HEK293T (cell line): ENCODE measurements around the gene BLOC1S2.

Experiments used
- CTCF ChIA-PET: fragments of 350-600 bp; formaldehyde crosslinking; extraction: SDS; loops from one replicate; lab custom pipeline; 2021; ENCODE audit warnings: antibody characterized with exemption, inconsistent platforms; lab: Yijun Ruan, JAX
- POLR2A ChIA-PET: fragments of 350-600 bp; formaldehyde crosslinking; extraction: SDS; loops from one replicate; lab custom pipeline; 2020; ENCODE audit warnings: antibody characterized with exemption, inconsistent platforms; lab: Yijun Ruan, JAX
- DNase-seq: peaks from one replicate; pipeline ENCODE4 v3.0.0; 2012; ENCODE audit warnings: mixed read lengths; ENCODE audit errors: extremely low spot score
- ARNT ChIP-seq: fragments of 450-650 bp; IDR thresholded peaks from 2 replicates; pipeline ENCODE4 v1.6.1; 2017; ENCODE audit warnings: mild to moderate bottlenecking
- BHLHE40 ChIP-seq: fragments of 450-650 bp; IDR thresholded peaks from 2 replicates; pipeline ENCODE4 v1.6.1; 2016; ENCODE audit warnings: mild to moderate bottlenecking, moderate library complexity, borderline replicate concordance
- CTBP1 ChIP-seq: fragments of 450-650 bp; IDR thresholded peaks from 2 replicates; pipeline ENCODE4 v1.6.1; 2016; ENCODE audit warnings: borderline replicate concordance
- ELF4 ChIP-seq: fragments of 450-650 bp; IDR thresholded peaks from 2 replicates; pipeline ENCODE4 v1.6.1; 2017; ENCODE audit warnings: antibody characterized with exemption
- FOXA1 ChIP-seq: fragments of 450-650 bp; IDR thresholded peaks from 2 replicates; pipeline ENCODE4 v1.6.1; 2016; ENCODE audit warnings: mild to moderate bottlenecking
- FOXK2 ChIP-seq: fragments of 450-650 bp; IDR thresholded peaks from 2 replicates; pipeline ENCODE4 v1.6.1; 2016; ENCODE audit warnings: mild to moderate bottlenecking
- FOXM1 ChIP-seq: fragments of 450-650 bp; IDR thresholded peaks from 2 replicates; pipeline ENCODE4 v1.6.1; 2017; ENCODE audit warnings: mild to moderate bottlenecking, borderline replicate concordance
- HDGF ChIP-seq: fragments of 450-650 bp; IDR thresholded peaks from 2 replicates; pipeline ENCODE4 v1.6.1; 2017; ENCODE audit warnings: antibody characterized with exemption, borderline replicate concordance
- L3MBTL2 ChIP-seq: fragments of 450-650 bp; conservative IDR thresholded peaks from 2 replicates; pipeline ENCODE4 v1.6.1; 2016; ENCODE audit warnings: mild to moderate bottlenecking
- LEF1 ChIP-seq: fragments of 450-650 bp; IDR thresholded peaks from 2 replicates; pipeline ENCODE4 v1.6.1; 2017; ENCODE audit warnings: mild to moderate bottlenecking, borderline replicate concordance
- NFRKB ChIP-seq: fragments of 450-650 bp; IDR thresholded peaks from 2 replicates; pipeline ENCODE4 v1.6.1; 2016; ENCODE audit warnings: mild to moderate bottlenecking, moderate library complexity
- PKNOX1 ChIP-seq: fragments of 450-650 bp; IDR thresholded peaks from 2 replicates; pipeline ENCODE4 v1.6.1; 2016
- SP1 ChIP-seq: fragments of 450-650 bp; IDR thresholded peaks from 2 replicates; pipeline ENCODE4 v1.6.1; 2017
- SUZ12 ChIP-seq: fragments of 450-650 bp; IDR thresholded peaks from 2 replicates; pipeline ENCODE4 v1.6.1; 2016; ENCODE audit warnings: mild to moderate bottlenecking
- TARDBP ChIP-seq: fragments of 450-650 bp; IDR thresholded peaks from 2 replicates; pipeline ENCODE4 v1.6.1; 2016
- ZNF384 ChIP-seq: fragments of 450-650 bp; IDR thresholded peaks from 2 replicates; pipeline ENCODE4 v1.6.1; 2016

BLOC1S2 gene

GRCh38 chr10:100328198-100328597 is 41.7 kb upstream of the BLOC1S2 start:
- POLR2A ChIA-PET = interaction anchor here (1.0 kb wide), 1 partner anchor 42 kb away, joined by 3 read pairs; the partner anchor contains the start of gene BLOC1S2
- DNase-seq = no peak
- no peak for TF ChIP-seq PKNOX1
- TF ChIP-seq BHLHE40 = no peak
- no peak for TF ChIP-seq ARNT
- TF ChIP-seq NFRKB = no peak
- no peak for TF ChIP-seq FOXA1
- TF ChIP-seq SP1 = no peak
- TF ChIP-seq CTBP1 = no peak
- TF ChIP-seq FOXM1 = no peak
- no peak for TF ChIP-seq ELF4
- TF ChIP-seq LEF1 = no peak
- no peak for TF ChIP-seq FOXK2
- TF ChIP-seq ZNF384 = no peak
- TF ChIP-seq TARDBP = no peak
- TF ChIP-seq L3MBTL2 = no peak
- TF ChIP-seq SUZ12 = no peak
- CTCF ChIA-PET = interaction anchor here (0.6 to 1.5 kb wide), 2 partner anchors 12 to 18 kb away, joined by 3 read pairs; no protein-coding TSS in a partner anchor

GRCh38 chr10:100327718-100328009 is 41.2 kb upstream of the BLOC1S2 start:
- DNase-seq = no peak
- TF ChIP-seq SP1 = no peak
- TF ChIP-seq FOXM1 = no peak
- TF ChIP-seq PKNOX1 = no peak
- CTCF ChIA-PET = no interaction called here
- POLR2A ChIA-PET = interaction anchor here (1.0 kb wide), 1 partner anchor 41 kb away, joined by 3 read pairs; the partner anchor contains the start of gene BLOC1S2

GRCh38 chr10:100327007-100327717 is 40.7 kb upstream of the BLOC1S2 start:
- no peak for DNase-seq
- TF ChIP-seq FOXA1 (no peak), L3MBTL2 (no peak), FOXM1 (no peak), FOXK2 (no peak), ELF4 (no peak), SP1 (no peak), PKNOX1 (no peak), TARDBP (no peak), ZNF384 (no peak), BHLHE40 (no peak), SUZ12 (no peak)
- ChIA-PET POLR2A (interaction anchor here (1.0 kb wide), 1 partner anchor 41 kb away, joined by 3 read pairs; the partner anchor contains the start of gene BLOC1S2), CTCF (interaction anchor here (0.5 to 0.6 kb wide), 2 partner anchors 52 to 1184 kb away, joined by 3 read pairs; no protein-coding TSS in a partner anchor)

- DNase-seq = no peak
- ChIA-PET CTCF (no interaction called here), POLR2A (no interaction called here)
- TF ChIP-seq ARNT (no peak), PKNOX1 (no peak)
These were observed 38.7 kb upstream of the BLOC1S2 start for GRCh38 chr10:100325158-100325557.

GRCh38 chr10:100319707-100320402 is 33.4 kb upstream of the BLOC1S2 start:
- TF ChIP-seq FOXK2 = no peak
- POLR2A ChIA-PET = no interaction called here

GRCh38 chr10:100318207-100318606 is 31.7 kb upstream of the BLOC1S2 start:
- CTCF ChIA-PET = no interaction called here
- no peak for DNase-seq
- POLR2A ChIA-PET = no interaction called here
- TF ChIP-seq NFRKB (no peak), SUZ12 (no peak), LEF1 (no peak), FOXM1 (no peak), FOXA1 (no peak), BHLHE40 (no peak), ELF4 (no peak), SP1 (no peak), FOXK2 (no peak), TARDBP (no peak), ZNF384 (no peak), L3MBTL2 (no peak), HDGF (no peak), PKNOX1 (no peak), ARNT (no peak), CTBP1 (no peak)

More at GRCh38 chr10:100319707-100320402, 33.4 kb upstream of the BLOC1S2 start:
- CTCF ChIA-PET = interaction anchor here (0.6 kb wide), 2 partner anchors 17 to 424 kb away, joined by 3 to 5 read pairs; no protein-coding TSS in a partner anchor
- DNase-seq = no peak
